Astrocyte (in vitro differentiated cells and primary cell): ENCODE data around the gene KRTAP10-8. TPM values are rescaled to one million over a fixed set of nuclear protein-coding genes. Genes with fewer than 3 reads are reported as not detected.

Experiments
- DNase-seq: peaks from one replicate; pipeline ENCODE4 v3.0.0-alpha.2; 2010; ENCODE audit warnings: low read depth
- FAIRE-seq: peaks from 2 replicates; lab custom pipeline; 2011; peaks lifted over from hg19 to GRCh38; lab: Jason Lieb, UNC
- H2AFZ ChIP-seq: 2 replicates; pipeline ENCODE4 v1.6.0; 2012; ENCODE audit warnings: low read depth, low read length, inconsistent platforms
- H3K27ac ChIP-seq: 2 replicates; pipeline ENCODE4 v1.5.1; 2011; ENCODE audit warnings: low read depth, low read length, inconsistent platforms
- H3K27me3 ChIP-seq: 2 replicates; pipeline ENCODE4 v1.6.0; 2011; ENCODE audit warnings: low read length, inconsistent platforms; ENCODE audit not compliant: insufficient read depth
- H3K36me3 ChIP-seq: 2 replicates; pipeline ENCODE4 v1.5.1; 2011; ENCODE audit warnings: low read length, inconsistent platforms; ENCODE audit not compliant: insufficient read depth
- H3K4me1 ChIP-seq: 2 replicates; pipeline ENCODE4 v1.5.1; 2011; ENCODE audit warnings: low read length, inconsistent platforms; ENCODE audit not compliant: insufficient read depth
- H3K4me2 ChIP-seq: 2 replicates; pipeline ENCODE4 v1.6.0; 2012; ENCODE audit warnings: low read length, inconsistent platforms
- H3K4me3 ChIP-seq: 2 replicates; pipeline ENCODE4 v1.5.1; 2011; ENCODE audit warnings: low read depth, mild to moderate bottlenecking, low read length, inconsistent platforms; ENCODE audit not compliant: insufficient read depth
- H3K79me2 ChIP-seq: 2 replicates; pipeline ENCODE4 v1.6.0; 2012; ENCODE audit warnings: mild to moderate bottlenecking, low read length, inconsistent platforms; ENCODE audit not compliant: insufficient read depth
- H3K9ac ChIP-seq: 2 replicates; pipeline ENCODE4 v1.6.0; 2012; ENCODE audit warnings: mild to moderate bottlenecking, low read length, inconsistent platforms
- H3K9me3 ChIP-seq: 2 replicates; pipeline ENCODE4 v1.5.1; 2012; ENCODE audit warnings: low read depth, mild to moderate bottlenecking, low read length, inconsistent platforms; ENCODE audit not compliant: insufficient read depth
- H4K20me1 ChIP-seq: 2 replicates; pipeline ENCODE4 v1.6.0; 2012; ENCODE audit warnings: low read length, inconsistent platforms; ENCODE audit not compliant: insufficient read depth
- H3K27ac Mint-ChIP-seq: one replicate; pipeline ENCODE4 v1.8.0; 2021; ENCODE audit warnings: mild to moderate bottlenecking, mixed read lengths; ENCODE audit not compliant: unreplicated experiment
- H3K27me3 Mint-ChIP-seq: one replicate; pipeline ENCODE4 v1.8.0; 2021; ENCODE audit warnings: low read depth, mixed read lengths; ENCODE audit not compliant: unreplicated experiment
- H3K36me3 Mint-ChIP-seq: one replicate; pipeline ENCODE4 v1.8.0; 2021; ENCODE audit warnings: low read depth, mixed read lengths; ENCODE audit not compliant: unreplicated experiment
- H3K4me1 Mint-ChIP-seq: one replicate; pipeline ENCODE4 v1.8.0; 2021; ENCODE audit warnings: low read depth, mixed read lengths; ENCODE audit not compliant: unreplicated experiment
- H3K4me3 Mint-ChIP-seq: one replicate; pipeline ENCODE4 v1.8.0; 2021; ENCODE audit warnings: mild to moderate bottlenecking, moderate library complexity, mixed read lengths; ENCODE audit not compliant: unreplicated experiment
- H3K9me3 Mint-ChIP-seq: one replicate; pipeline ENCODE4 v1.8.0; 2021; ENCODE audit warnings: mild to moderate bottlenecking, mixed read lengths; ENCODE audit not compliant: unreplicated experiment
- CTCF ChIP-seq: IDR thresholded peaks from 2 replicates; pipeline ENCODE4 v1.5.1; 2011; ENCODE audit warnings: low read depth, mild to moderate bottlenecking, inconsistent platforms, low read length, moderate library complexity; ENCODE audit not compliant: insufficient read depth
- EZH2 ChIP-seq: IDR thresholded peaks from 2 replicates; pipeline ENCODE4 v1.6.1; 2012; ENCODE audit warnings: mild to moderate bottlenecking, low read length, inconsistent platforms; ENCODE audit not compliant: insufficient read depth
- total RNA-seq: library from RNA; stranded (reverse); gene quantifications from 2 replicates; pipeline ENCODE4 v1.2.1, GENCODE V29; 2021

KRTAP10-8 gene
- total RNA-seq, 1 donor from 2014 or later: not detected

GRCh38 chr21:44564886-44565598, 46.8 kb upstream of the KRTAP10-8 start:
- no peaks in the 10 kb centered on the region for H3K4me1 Mint-ChIP-seq
- peaks cover 14% of the 10 kb centered on the region for H3K27me3 Mint-ChIP-seq
- no peaks in the 10 kb centered on the region for H3K79me2 ChIP-seq
- H3K9me3 ChIP-seq: no peaks in the 10 kb centered on the region
- TF ChIP-seq EZH2 (no peak), CTCF (no peak)
- no peaks in the 10 kb centered on the region for H4K20me1 ChIP-seq
- H3K4me3 Mint-ChIP-seq: no peak overlapping the region
- H3K9me3 Mint-ChIP-seq: peaks cover 10% of the 10 kb centered on the region
- no peaks in the 10 kb centered on the region for H3K36me3 ChIP-seq
- H3K27ac ChIP-seq: no peak overlapping the region
- DNase-seq (no peak), FAIRE-seq (no peak)
- no peak overlapping the region for H3K4me3 ChIP-seq
- no peaks in the 10 kb centered on the region for H3K27me3 ChIP-seq
- no peaks in the 10 kb centered on the region for H3K4me1 ChIP-seq
- H3K27ac Mint-ChIP-seq: no peak overlapping the region
- H3K9ac ChIP-seq: no peak overlapping the region
- no peak overlapping the region for H3K4me2 ChIP-seq
- no peaks in the 10 kb centered on the region for H3K36me3 Mint-ChIP-seq
- no peak overlapping the region for H2AFZ ChIP-seq

DNA sequence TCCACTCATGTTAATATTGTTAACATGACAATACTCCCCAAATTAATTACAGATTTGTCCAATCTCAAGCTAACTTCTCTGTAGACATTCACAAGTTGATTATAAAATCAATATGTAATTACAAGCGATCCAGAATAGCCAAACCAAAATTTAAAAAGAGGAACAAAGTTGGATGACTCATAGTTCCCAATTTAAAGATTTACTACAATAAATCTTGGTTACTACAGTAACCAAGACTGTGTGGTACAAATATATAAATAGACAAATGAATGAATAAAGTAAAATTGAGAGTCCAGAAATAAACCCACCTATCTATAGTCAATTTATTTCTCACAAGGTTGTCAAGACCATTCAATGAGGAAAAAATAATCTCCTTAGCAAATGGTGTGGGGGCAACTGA, 45.5 kb upstream of the KRTAP10-8 start:
- no peak overlapping the region for H3K27ac Mint-ChIP-seq
- H3K27me3 ChIP-seq: no peaks in the 10 kb centered on the region
- peaks cover 2% of the 10 kb centered on the region for H3K36me3 Mint-ChIP-seq
- H3K4me3 ChIP-seq: no peak overlapping the region
- H3K4me1 ChIP-seq: no peaks in the 10 kb centered on the region
- FAIRE-seq (no peak), DNase-seq (no peak)
- no peak overlapping the region for H3K4me3 Mint-ChIP-seq
- H3K36me3 ChIP-seq: no peaks in the 10 kb centered on the region
- peaks cover 5% of the 10 kb centered on the region for H3K9me3 ChIP-seq
- H3K27ac ChIP-seq: no peak overlapping the region
- H3K27me3 Mint-ChIP-seq: peaks cover 10% of the 10 kb centered on the region
- H3K9ac ChIP-seq: no peak overlapping the region
- peaks cover 15% of the 10 kb centered on the region for H3K9me3 Mint-ChIP-seq
- no peaks in the 10 kb centered on the region for H3K4me1 Mint-ChIP-seq
- H3K4me2 ChIP-seq: no peak overlapping the region
- H3K79me2 ChIP-seq: no peaks in the 10 kb centered on the region
- TF ChIP-seq CTCF (no peak), EZH2 (no peak)
- H2AFZ ChIP-seq: no peak overlapping the region
- H4K20me1 ChIP-seq: no peaks in the 10 kb centered on the region

GRCh38 chr21:44567481-44568171, 44.3 kb upstream of the KRTAP10-8 start:
- TF ChIP-seq CTCF: no peak
- no peak for TF ChIP-seq EZH2
- Mint-ChIP-seq H3K27me3 (peaks cover 10% of the 10 kb centered on the region), H3K36me3 (peaks cover 4% of the 10 kb centered on the region), H3K4me3 (no peak overlapping the region), H3K4me1 (no peaks in the 10 kb centered on the region), H3K27ac (no peak overlapping the region), H3K9me3 (peaks cover 17% of the 10 kb centered on the region)
- Histone ChIP-seq H3K4me3 (no peak overlapping the region), H3K36me3 (no peaks in the 10 kb centered on the region), H3K4me2 (no peak overlapping the region), H3K79me2 (no peaks in the 10 kb centered on the region), H2AFZ (no peak overlapping the region), H3K9me3 (peaks cover 11% of the 10 kb centered on the region), H3K27ac (no peak overlapping the region), H3K27me3 (no peaks in the 10 kb centered on the region), H3K9ac (no peak overlapping the region), H3K4me1 (no peaks in the 10 kb centered on the region), H4K20me1 (no peaks in the 10 kb centered on the region)
- FAIRE-seq (no peak), DNase-seq (no peak)
